ENCODE data around the gene MYLK3. TPM values are rescaled to one million over a fixed set of nuclear protein-coding genes. Genes with fewer than 3 reads are reported as not detected.

Gene MYLK3
- total RNA-seq, 1 donor, result under 0.01 TPM

- no peaks in the 10 kb centered on the region for H3K9me3 ChIP-seq (ENCODE audit: low read depth, low read length)
- H4K20me1 ChIP-seq (ENCODE audit: insufficient read depth, low read length), result no peaks in the 10 kb centered on the region
- no peaks in the 10 kb centered on the region for H3K27me3 ChIP-seq (ENCODE audit: insufficient read depth, low read length)
- no peak overlapping the region for H3K4me2 ChIP-seq (ENCODE audit: insufficient read depth, low read length)
- H3K4me3 ChIP-seq (ENCODE audit: insufficient read depth, low read length), result no peak overlapping the region
- DNase-seq (ENCODE audit: insufficient read length, low spot score, missing footprints), result no peak
- peaks cover 9% of the 10 kb centered on the region for H3K4me1 ChIP-seq (ENCODE audit: insufficient read depth, low read length)
- no peak overlapping the region for H3K27ac ChIP-seq (ENCODE audit: low read depth, low read length)
- H2AFZ ChIP-seq (ENCODE audit: low read length), result no peak overlapping the region
- H3K36me3 ChIP-seq (ENCODE audit: insufficient read depth, low read length), result peaks cover 24% of the 10 kb centered on the region
- peaks cover 13% of the 10 kb centered on the region for H3K79me2 ChIP-seq (ENCODE audit: insufficient read depth, low read length)
- TF ChIP-seq CTCF (IDR thresholded peaks at IDR 0.05; ENCODE audit: extremely low read depth, low read depth, low read length), result no peak
Measured at GRCh38 chr16:46695937-46696336, 52.2 kb downstream of the MYLK3 start.

GRCh38 chr16:46693598-46693997 lies 54.5 kb downstream of the MYLK3 start:
- no peak overlapping the region for H2AFZ ChIP-seq (ENCODE audit: low read length)

DNA sequence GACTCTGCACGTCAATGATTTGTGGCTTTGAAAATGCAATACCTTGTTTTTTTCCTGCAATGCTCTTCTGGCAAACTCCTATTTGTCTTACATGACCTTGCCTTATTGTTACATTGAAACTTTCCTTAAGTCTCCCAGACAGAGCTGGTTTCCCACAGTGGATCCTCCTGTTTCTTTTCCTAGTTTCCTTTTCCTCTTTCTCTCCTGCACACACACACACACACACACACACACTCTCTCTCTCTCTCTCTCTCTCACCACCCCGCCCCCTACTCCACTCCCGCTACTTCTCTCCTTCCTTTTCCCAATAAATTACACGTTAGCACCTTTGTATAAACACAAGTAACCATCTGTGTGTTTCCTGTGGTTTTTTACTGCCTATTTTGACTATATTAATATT lies 56.4 kb downstream of the MYLK3 start:
- Histone ChIP-seq H3K27ac (ENCODE audit: low read depth, low read length) (peak overlapping the region; percentile 10), H3K4me3 (ENCODE audit: insufficient read depth, low read length) (peak overlapping the region; percentile 5), H3K79me2 (ENCODE audit: insufficient read depth, low read length) (peaks cover 42% of the 10 kb centered on the region), H3K36me3 (ENCODE audit: insufficient read depth, low read length) (peaks cover 14% of the 10 kb centered on the region), H4K20me1 (ENCODE audit: insufficient read depth, low read length) (peaks cover 15% of the 10 kb centered on the region), H3K4me2 (ENCODE audit: insufficient read depth, low read length) (peak overlapping the region; percentile 96), H2AFZ (ENCODE audit: low read length) (peak overlapping the region; percentile 95), H3K27me3 (ENCODE audit: insufficient read depth, low read length) (no peaks in the 10 kb centered on the region), H3K4me1 (ENCODE audit: insufficient read depth, low read length) (peaks cover 31% of the 10 kb centered on the region), H3K9me3 (ENCODE audit: low read depth, low read length) (no peaks in the 10 kb centered on the region)
- no peak for TF ChIP-seq CTCF (IDR thresholded peaks at IDR 0.05; ENCODE audit: extremely low read depth, low read depth, low read length)
- peak; percentile 19 for DNase-seq (ENCODE audit: insufficient read length, low spot score, missing footprints)

More at GRCh38 chr16:46693598-46693997, 54.5 kb downstream of the MYLK3 start:
- Histone ChIP-seq H4K20me1 (ENCODE audit: insufficient read depth, low read length) (no peaks in the 10 kb centered on the region), H3K4me2 (ENCODE audit: insufficient read depth, low read length) (no peak overlapping the region), H3K4me3 (ENCODE audit: insufficient read depth, low read length) (no peak overlapping the region), H3K9me3 (ENCODE audit: low read depth, low read length) (no peaks in the 10 kb centered on the region), H3K27ac (ENCODE audit: low read depth, low read length) (no peak overlapping the region), H3K79me2 (ENCODE audit: insufficient read depth, low read length) (peaks cover 23% of the 10 kb centered on the region), H3K4me1 (ENCODE audit: insufficient read depth, low read length) (peaks cover 17% of the 10 kb centered on the region), H3K27me3 (ENCODE audit: insufficient read depth, low read length) (no peaks in the 10 kb centered on the region), H3K36me3 (ENCODE audit: insufficient read depth, low read length) (peaks cover 24% of the 10 kb centered on the region)
- no peak for TF ChIP-seq CTCF (IDR thresholded peaks at IDR 0.05; ENCODE audit: extremely low read depth, low read depth, low read length)
- DNase-seq (ENCODE audit: insufficient read length, low spot score, missing footprints), result no peak

DNA sequence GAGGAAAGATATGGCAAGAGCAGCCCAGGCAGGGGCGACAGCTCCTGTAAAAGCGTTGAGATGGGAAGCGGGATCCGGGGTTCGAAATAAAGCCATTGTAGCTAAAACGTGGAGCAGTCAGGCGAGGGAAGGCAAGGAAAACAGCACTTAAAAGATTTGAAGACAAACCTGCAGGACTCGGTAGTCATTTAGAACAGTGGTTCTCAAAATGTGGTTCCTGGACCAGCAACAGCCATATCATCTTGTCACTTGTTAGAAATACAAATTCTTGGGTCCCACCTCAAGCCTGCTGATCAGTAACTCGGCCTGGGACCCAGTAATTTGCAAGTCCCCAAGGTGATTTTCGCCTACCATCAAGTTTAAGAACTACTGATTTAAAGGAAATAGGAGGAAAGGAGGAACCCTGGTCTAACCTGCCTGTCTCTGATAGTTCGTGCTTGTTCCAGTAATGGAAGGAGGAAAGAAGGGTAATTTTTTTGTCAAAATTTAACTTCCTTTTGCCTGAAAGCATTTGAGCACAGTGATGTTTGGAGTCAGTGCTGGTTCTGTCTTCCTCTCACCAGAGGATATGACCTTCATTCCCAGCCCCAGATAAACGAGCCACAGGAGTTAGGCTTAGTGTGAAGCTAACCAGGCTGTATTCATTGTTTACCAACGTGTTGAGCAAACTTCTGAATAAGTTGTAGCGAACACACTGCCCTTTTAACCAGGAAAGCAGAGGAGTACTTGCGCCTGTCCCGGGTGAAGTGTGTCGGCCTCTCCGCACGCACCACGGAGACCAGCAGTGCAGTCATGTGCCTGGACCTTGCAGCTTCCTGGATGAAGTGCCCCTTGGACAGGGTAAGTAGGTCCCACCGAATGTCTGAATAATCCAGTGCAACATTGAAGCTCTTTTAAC lies 57.6 kb downstream of the MYLK3 start:
- Histone ChIP-seq H4K20me1 (ENCODE audit: insufficient read depth, low read length) (peaks cover 25% of the 10 kb centered on the region), H2AFZ (ENCODE audit: low read length) (peak overlapping the region; percentile 95), H3K4me2 (ENCODE audit: insufficient read depth, low read length) (peak overlapping the region; percentile 96), H3K4me1 (ENCODE audit: insufficient read depth, low read length) (peaks cover 34% of the 10 kb centered on the region), H3K27ac (ENCODE audit: low read depth, low read length) (peak overlapping the region; percentile 95), H3K4me3 (ENCODE audit: insufficient read depth, low read length) (peak overlapping the region; percentile 87), H3K9me3 (ENCODE audit: low read depth, low read length) (no peaks in the 10 kb centered on the region), H3K27me3 (ENCODE audit: insufficient read depth, low read length) (no peaks in the 10 kb centered on the region), H3K79me2 (ENCODE audit: insufficient read depth, low read length) (peaks cover 54% of the 10 kb centered on the region), H3K36me3 (ENCODE audit: insufficient read depth, low read length) (peaks cover 7% of the 10 kb centered on the region)
- TF ChIP-seq CTCF (IDR thresholded peaks at IDR 0.05; ENCODE audit: extremely low read depth, low read depth, low read length), result no peak
- DNase-seq (ENCODE audit: insufficient read length, low spot score, missing footprints), result peak; percentile 36
